Measurements from ENCODE around the gene AEN. TPM values are rescaled to one million over a fixed set of nuclear protein-coding genes. Genes with fewer than 3 reads are reported as not detected.

AEN gene
- total RNA-seq, 2 donors from 2014 or later: 99.4 to 155 TPM

- Mint-ChIP-seq H3K9me3 (no peaks in the 10 kb centered on the region), H3K4me1 (ENCODE audit: low read depth) (peaks cover 76% of the 10 kb centered on the region), H3K36me3 (ENCODE audit: insufficient read depth in 2 of 2) (peaks cover 3% of the 10 kb centered on the region in 2 donors), H3K27ac (peak overlapping the region; percentile 77), H3K27me3 (ENCODE audit: low read depth) (no peaks in the 10 kb centered on the region), H3K4me3 (no peak overlapping the region)
- ATAC-seq (replicated peaks in 1 of 2) (no peak), DNase-seq (no peak)
These were observed 31.5 kb downstream of the AEN start for GRCh38 chr15:88652456-88653199.

- no peak for ATAC-seq (replicated peaks in 1 of 2)
- H3K36me3 Mint-ChIP-seq (ENCODE audit: insufficient read depth in 2 of 2): peaks cover 3% of the 10 kb centered on the region in 2 donors
- peak overlapping the region; percentile 77 for H3K27ac Mint-ChIP-seq
- H3K4me3 Mint-ChIP-seq: no peak overlapping the region
- no peaks in the 10 kb centered on the region for H3K27me3 Mint-ChIP-seq (ENCODE audit: low read depth)
- H3K9me3 Mint-ChIP-seq: no peaks in the 10 kb centered on the region
- H3K4me1 Mint-ChIP-seq (ENCODE audit: low read depth): peaks cover 76% of the 10 kb centered on the region
- DNase-seq: no peak
These were observed 32.3 kb downstream of the AEN start for GRCh38 chr15:88653200-88654064.

- H3K27me3 Mint-ChIP-seq (ENCODE audit: low read depth): no peaks in the 10 kb centered on the region
- H3K36me3 Mint-ChIP-seq (ENCODE audit: insufficient read depth in 2 of 2): no peaks in the 10 kb centered on the region
- no peak overlapping the region for H3K4me3 Mint-ChIP-seq
- peaks cover 74% of the 10 kb centered on the region for H3K4me1 Mint-ChIP-seq (ENCODE audit: low read depth)
- no peak overlapping the region for H3K27ac Mint-ChIP-seq
- DNase-seq (no peak), ATAC-seq (replicated peaks in 1 of 2) (no peak)
- H3K9me3 Mint-ChIP-seq: no peaks in the 10 kb centered on the region
These were observed 33.4 kb downstream of the AEN start for GRCh38 chr15:88654430-88655102.

- DNase-seq: no peak
- Mint-ChIP-seq H3K4me1 (ENCODE audit: low read depth) (peaks cover 74% of the 10 kb centered on the region), H3K27ac (no peak overlapping the region)
These were observed 34.0 kb downstream of the AEN start for GRCh38 chr15:88655103-88655553.

GRCh38 chr15:88655800-88656488 lies 34.8 kb downstream of the AEN start:
- H3K9me3 Mint-ChIP-seq: no peaks in the 10 kb centered on the region
- DNase-seq (no peak), ATAC-seq (replicated peaks in 1 of 2) (no peak)
- no peak overlapping the region for H3K4me3 Mint-ChIP-seq
- no peaks in the 10 kb centered on the region for H3K27me3 Mint-ChIP-seq (ENCODE audit: low read depth)
- no peaks in the 10 kb centered on the region for H3K36me3 Mint-ChIP-seq (ENCODE audit: insufficient read depth in 2 of 2)
- H3K4me1 Mint-ChIP-seq (ENCODE audit: low read depth): peaks cover 69% of the 10 kb centered on the region
- peak overlapping the region; percentile 44 for H3K27ac Mint-ChIP-seq

More at GRCh38 chr15:88655103-88655553, 34.0 kb downstream of the AEN start:
- H3K9me3 Mint-ChIP-seq: no peaks in the 10 kb centered on the region
- H3K27me3 Mint-ChIP-seq (ENCODE audit: low read depth): no peaks in the 10 kb centered on the region
- no peak overlapping the region for H3K4me3 Mint-ChIP-seq
- ATAC-seq (replicated peaks in 1 of 2): no peak
- no peaks in the 10 kb centered on the region for H3K36me3 Mint-ChIP-seq (ENCODE audit: insufficient read depth in 2 of 2)

- Mint-ChIP-seq H3K27ac (no peak overlapping the region), H3K9me3 (no peaks in the 10 kb centered on the region), H3K36me3 (ENCODE audit: insufficient read depth in 2 of 2) (no peaks in the 10 kb centered on the region), H3K4me1 (ENCODE audit: low read depth) (peaks cover 64% of the 10 kb centered on the region), H3K4me3 (no peak overlapping the region), H3K27me3 (ENCODE audit: low read depth) (no peaks in the 10 kb centered on the region)
- DNase-seq (no peak), ATAC-seq (replicated peaks in 1 of 2) (peak; percentile 16 to 26)
These were observed 35.7 kb downstream of the AEN start for GRCh38 chr15:88656760-88657221.

GRCh38 chr15:88657326-88658069 lies 36.4 kb downstream of the AEN start:
- no peak overlapping the region for H3K4me3 Mint-ChIP-seq
- H3K9me3 Mint-ChIP-seq: no peaks in the 10 kb centered on the region
- ATAC-seq (replicated peaks in 1 of 2) (peak; percentile 32 to 35), DNase-seq (no peak)
- peaks cover 64% of the 10 kb centered on the region for H3K4me1 Mint-ChIP-seq (ENCODE audit: low read depth)
- no peak overlapping the region for H3K27ac Mint-ChIP-seq
- H3K36me3 Mint-ChIP-seq (ENCODE audit: insufficient read depth in 2 of 2): no peaks in the 10 kb centered on the region
- H3K27me3 Mint-ChIP-seq (ENCODE audit: low read depth): no peaks in the 10 kb centered on the region

- Mint-ChIP-seq H3K4me1 (ENCODE audit: low read depth) (peaks cover 56% of the 10 kb centered on the region), H3K9me3 (no peaks in the 10 kb centered on the region), H3K36me3 (ENCODE audit: insufficient read depth in 2 of 2) (no peaks in the 10 kb centered on the region), H3K4me3 (no peak overlapping the region), H3K27ac (no peak overlapping the region), H3K27me3 (ENCODE audit: low read depth) (no peaks in the 10 kb centered on the region)
- no peak for DNase-seq
- ATAC-seq (replicated peaks in 1 of 2): no peak
These were observed 37.2 kb downstream of the AEN start for GRCh38 chr15:88658070-88658965.

- Mint-ChIP-seq H3K27ac (no peak overlapping the region), H3K4me3 (no peak overlapping the region), H3K27me3 (ENCODE audit: low read depth) (no peaks in the 10 kb centered on the region), H3K9me3 (no peaks in the 10 kb centered on the region), H3K36me3 (ENCODE audit: insufficient read depth in 2 of 2) (no peaks in the 10 kb centered on the region), H3K4me1 (ENCODE audit: low read depth) (peaks cover 64% of the 10 kb centered on the region)
- ATAC-seq (replicated peaks in 1 of 2) (peak; percentile 51 to 59), DNase-seq (no peak)
These were observed 38.1 kb downstream of the AEN start for GRCh38 chr15:88658972-88659931.

GRCh38 chr15:88661041-88661700 lies 40.0 kb downstream of the AEN start:
- peaks cover 52% of the 10 kb centered on the region for H3K4me1 Mint-ChIP-seq (ENCODE audit: low read depth)
- no peaks in the 10 kb centered on the region for H3K36me3 Mint-ChIP-seq (ENCODE audit: insufficient read depth in 2 of 2)
- no peaks in the 10 kb centered on the region for H3K27me3 Mint-ChIP-seq (ENCODE audit: low read depth)
- H3K27ac Mint-ChIP-seq: peak overlapping the region; percentile 36
- no peaks in the 10 kb centered on the region for H3K9me3 Mint-ChIP-seq
- DNase-seq: no peak
- H3K4me3 Mint-ChIP-seq: no peak overlapping the region
- ATAC-seq (replicated peaks in 1 of 2): no peak

All from activated T-cell treated with anti-CD3 and anti-CD28 coated beads, Interleukin-2, amount 50 U/mL, for 72 hours (primary cell).